GM12878 (cell line): ENCODE measurements around the gene CORO2B. TPM values are rescaled to one million over a fixed set of nuclear protein-coding genes. Genes with fewer than 3 reads are reported as not detected.

Experiments used
- ATAC-seq: fragments of 200-7000 bp; cut with Tn5 transposase; 3 replicates; pipeline ENCODE4 v1.9.1; 2020; ENCODE audit warnings: mild to moderate bottlenecking, moderate library complexity
- BruUV-seq: library from RNA; stranded (reverse); fragments of 400-500 nt; replicated peaks from 2 replicates; lab custom pipeline; 2021; lab: Mats Ljungman, UMichigan
- CTCF ChIA-PET: fragments of 300-600 bp; sonication (Branson Sonifier 250); formaldehyde crosslinking; extraction: SDS; loops from one replicate; lab custom pipeline; 2021; ENCODE audit warnings: inconsistent platforms; lab: Yijun Ruan, JAX
- POLR2A ChIA-PET: fragments of 350-600 bp; formaldehyde crosslinking; extraction: SDS; loops from one replicate; lab custom pipeline; 2021; ENCODE audit warnings: inconsistent platforms; lab: Charles Lee
- RAD21 ChIA-PET: fragments of 300-600 bp; sonication (Branson Sonifier 250); formaldehyde crosslinking; loops from one replicate; lab custom pipeline; 2023; ENCODE audit warnings: antibody characterized with exemption; ENCODE audit not compliant: unreplicated experiment; lab: Charles Lee
- SMC1A ChIA-PET: fragments of 300-600 bp; sonication (Branson Sonifier 250); formaldehyde crosslinking; loops from one replicate; lab custom pipeline; 2023; ENCODE audit not compliant: unreplicated experiment, uncharacterized antibody; lab: Charles Lee
- DNase-seq: peaks from one replicate; pipeline ENCODE4 v3.0.0-alpha.2; 2011; ENCODE audit warnings: low read depth, low spot score
- FAIRE-seq: peaks from 3 replicates; lab custom pipeline; 2011; peaks lifted over from hg19 to GRCh38; lab: Jason Lieb, UNC
- H2AFZ ChIP-seq: 2 replicates; pipeline ENCODE4 v1.6.0; 2011; ENCODE audit warnings: low read depth, low read length, control low read depth; ENCODE audit not compliant: control insufficient read depth
- H3K27ac ChIP-seq: 2 replicates; pipeline ENCODE4 v1.5.1; 2011; ENCODE audit warnings: control low read depth; ENCODE audit not compliant: control insufficient read depth, insufficient read depth
- H3K27me3 ChIP-seq, 2 experiments: replicated peaks in 1 of 2; 2 replicates each; pipeline versions ENCODE4 v1.6.0 to v1.6.1; 2011; ENCODE audit warnings: low read length in 1 of 2; ENCODE audit not compliant: control insufficient read depth in 2 of 2, insufficient read depth in 2 of 2
- H3K36me3 ChIP-seq, 2 experiments: 2 replicates each; pipeline ENCODE4 v1.5.1; 2011; ENCODE audit warnings: low read length in 1 of 2; ENCODE audit not compliant: control insufficient read depth in 2 of 2, insufficient read depth in 2 of 2
- H3K4me1 ChIP-seq: 2 replicates; pipeline ENCODE4 v1.6.1; 2011; ENCODE audit warnings: mild to moderate bottlenecking, low read length, moderate library complexity, mixed read lengths; ENCODE audit not compliant: control insufficient read depth, insufficient read depth
- H3K4me2 ChIP-seq: 2 replicates; pipeline ENCODE4 v1.6.0; 2011; ENCODE audit warnings: control low read depth; ENCODE audit not compliant: control insufficient read depth, insufficient read depth
- H3K4me3 ChIP-seq: fragments of 200-600 bp; sonication (generic); 2 replicates; pipeline ENCODE4 v1.5.1; 2016
- H3K79me2 ChIP-seq: 2 replicates; pipeline ENCODE4 v1.6.0; 2011; ENCODE audit warnings: low read length; ENCODE audit not compliant: control insufficient read depth, insufficient read depth
- H3K9ac ChIP-seq: 2 replicates; pipeline ENCODE4 v1.8.0; 2011; ENCODE audit warnings: low read length, control low read depth, mixed read lengths; ENCODE audit not compliant: control insufficient read depth, insufficient read depth
- H3K9me3 ChIP-seq: replicated peaks from 3 replicates; pipeline ENCODE4 v1.5.1; 2011; ENCODE audit warnings: mild to moderate bottlenecking, low read length; ENCODE audit not compliant: control insufficient read depth, insufficient read depth
- H4K20me1 ChIP-seq: 2 replicates; pipeline ENCODE4 v1.6.0; 2011; ENCODE audit not compliant: control insufficient read depth, insufficient read depth
- CBX5 ChIP-seq: sonication (generic); IDR thresholded peaks from 2 replicates; pipeline ENCODE4 v1.6.1; 2016; ENCODE audit warnings: low read depth, moderate library complexity, mild to moderate bottlenecking, inconsistent platforms
- CHD4 ChIP-seq: fragments of 200-600 bp; sonication (generic); IDR thresholded peaks from 2 replicates; pipeline ENCODE4 v1.6.1; 2016; ENCODE audit warnings: mild to moderate bottlenecking
- CREM ChIP-seq: IDR thresholded peaks from 2 replicates; pipeline ENCODE4 v1.6.1; 2014; ENCODE audit warnings: antibody characterized with exemption, low read depth
- ESRRA ChIP-seq: IDR thresholded peaks from 2 replicates; pipeline ENCODE4 v1.6.1; 2012; ENCODE audit warnings: mild to moderate bottlenecking, low read length, improper control_type of control experiment
- MXI1 ChIP-seq: fragments of 150-350 bp; IDR thresholded peaks from 2 replicates; pipeline ENCODE4 v1.6.1; 2011; ENCODE audit warnings: low read depth, mild to moderate bottlenecking, inconsistent platforms, low read length, improper control_type of control experiment
- NRF1 ChIP-seq: conservative IDR thresholded peaks from 2 replicates; pipeline ENCODE4 v1.6.1; 2011; ENCODE audit warnings: mild to moderate bottlenecking, low read depth, low read length, improper control_type of control experiment
- POLR2AphosphoS5 ChIP-seq: IDR thresholded peaks from 2 replicates; pipeline ENCODE4 v1.6.1; 2011; ENCODE audit warnings: mild to moderate bottlenecking, low read length, inconsistent platforms
- POU2F2 ChIP-seq: IDR thresholded peaks from 3 replicates; pipeline ENCODE4 v1.6.1; 2011; ENCODE audit warnings: low read depth, mild to moderate bottlenecking, low read length, borderline replicate concordance
- SIN3A ChIP-seq: IDR thresholded peaks from 2 replicates; pipeline ENCODE4 v1.6.1; 2012; ENCODE audit warnings: low read depth, low read length, improper control_type of control experiment
- SMARCA5 ChIP-seq: fragments of 450-650 bp; IDR thresholded peaks from 2 replicates; pipeline ENCODE4 v1.6.1; 2017; ENCODE audit warnings: mild to moderate bottlenecking
- SPI1 ChIP-seq: IDR thresholded peaks from 2 replicates; pipeline ENCODE4 v1.6.1; 2011; ENCODE audit warnings: low read depth, mild to moderate bottlenecking, low read length, moderate library complexity, borderline replicate concordance; ENCODE audit not compliant: insufficient read depth
- SRF ChIP-seq, 2 experiments: IDR thresholded peaks; 2 replicates each; pipeline ENCODE4 v1.6.1; 2011; ENCODE audit warnings: low read depth in 2 of 2, low read length in 2 of 2, mild to moderate bottlenecking in 1 of 2, moderate library complexity in 1 of 2
- SUPT20H ChIP-seq: IDR thresholded peaks from 2 replicates; pipeline ENCODE4 v1.6.1; 2011; ENCODE audit warnings: low read depth, mild to moderate bottlenecking, low read length, moderate library complexity, borderline replicate concordance; ENCODE audit not compliant: control insufficient read depth
- SUZ12 ChIP-seq: fragments of 200-600 bp; sonication (generic); IDR thresholded peaks from one replicate; pipeline ENCODE4 v1.6.1; 2018; ENCODE audit warnings: antibody characterized with exemption, mild to moderate bottlenecking; ENCODE audit not compliant: unreplicated experiment
- ZNF207 ChIP-seq: fragments of 450-650 bp; IDR thresholded peaks from 2 replicates; pipeline ENCODE4 v1.6.1; 2014; ENCODE audit warnings: antibody characterized with exemption, mild to moderate bottlenecking, borderline replicate concordance
- ZNF217 ChIP-seq: fragments of 450-650 bp; IDR thresholded peaks from 2 replicates; pipeline ENCODE4 v1.6.1; 2017; ENCODE audit warnings: antibody characterized with exemption, mild to moderate bottlenecking
- WGBS: methylation state at CpG from one replicate; pipeline ENCODE4 v1.1.6; 2016; ENCODE audit warnings: low lambda C conversion rate; ENCODE audit not compliant: insufficient replicate concordance, insufficient coverage; ENCODE audit errors: missing lambda C conversion rate; 5-methylcytosine and 5-hydroxymethylcytosine counted together
- in situ Hi-C: fragments of 300-500 bp; cut with MboI; formaldehyde crosslinking; loops from 9 replicates; pipeline ENCODE4 v1.14.3; 2018; ENCODE audit warnings: mixed read lengths
- intact Hi-C: fragments of 100-400 bp; cut with micrococcal nuclease; formaldehyde crosslinking; loops from one replicate; pipeline ENCODE4 v1.14.2; 2022; ENCODE audit not compliant: unreplicated experiment
- polyA plus RNA-seq, 11 experiments: library from polyadenylated mRNA; depleted of rRNA in 4 of 11; unstranded in 6 of 11; stranded (reverse) in 5 of 11; fragments of >200 nt; fragmentation: Nextera tagmentation in 4 of 11; fragmentation: Illumina TruSeq in 1 of 11; extraction: Ambion mirVana in 4 of 11; extraction: Trizol in 1 of 11; gene quantifications; 1 replicate in 1 of 11; 2 replicates in 10 of 11; pipeline versions ENCODE4 v1.2.1 to v1.2.3, GENCODE V29; 2011 to 2016; ENCODE audit warnings: inconsistent platforms in 2 of 11, missing spikeins in 2 of 11, low read depth in 1 of 11
- total RNA-seq, 4 experiments: library from RNA; depleted of rRNA in 3 of 4; stranded (reverse); fragments of >200 nt in 3 of 4; fragmentation: Illumina TruSeq in 1 of 4; extraction: Trizol in 1 of 4; gene quantifications; 2 replicates each; pipeline versions ENCODE4 v1.2.1 to v1.2.3, GENCODE V29; 2013 to 2021
- TF ChIP-seq, protein P1 (sequence below): fragments of 450-650 bp; IDR thresholded peaks from 2 replicates; pipeline ENCODE4 v1.6.1; 2016; ENCODE audit warnings: mild to moderate bottlenecking
- TF ChIP-seq, protein P2 (sequence below): fragments of 450-650 bp; IDR thresholded peaks from 2 replicates; pipeline ENCODE4 v1.6.1; 2017; ENCODE audit warnings: mild to moderate bottlenecking
- TF ChIP-seq, protein P3 (sequence below): fragments of 450-650 bp; IDR thresholded peaks from 2 replicates; pipeline ENCODE4 v1.6.1; 2017; ENCODE audit warnings: borderline replicate concordance

CORO2B gene
- total and polyA plus RNA-seq, 10 of the 15 experiments (the other 5 are each of a cell fraction or from before 2014, with no cell fraction given), result 0.05 to 0.73 (median 0.13) TPM; not detected in 4

DNA sequence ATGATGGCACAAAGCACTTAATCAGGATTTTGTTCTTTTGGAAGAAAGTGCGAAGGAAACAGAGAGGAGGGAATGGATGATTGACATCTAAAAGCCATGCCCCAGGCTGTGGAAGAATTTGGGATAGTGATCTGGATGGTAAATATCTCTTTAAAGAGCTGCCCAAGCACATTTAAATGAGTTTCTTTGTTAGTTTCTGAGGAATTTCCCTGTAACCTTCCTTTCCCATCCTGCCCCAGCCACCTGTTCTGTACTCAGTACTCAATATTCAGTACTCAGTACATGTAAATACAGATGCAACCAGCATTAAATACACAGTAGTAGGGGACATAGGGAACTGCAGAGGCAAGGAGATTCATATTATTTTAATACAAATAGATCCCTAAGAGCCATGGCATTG lies 7.8 kb upstream of the CORO2B start:
- H4K20me1 ChIP-seq, result no peaks in the 10 kb centered on the region
- intact Hi-C loops (no loop called here), in situ Hi-C loops (no loop called here)
- FAIRE-seq, result no peak
- peaks cover 7 to 9% of the 10 kb centered on the region in 2 experiments for H3K27me3 ChIP-seq
- no peak overlapping the region for H3K4me3 ChIP-seq
- H3K36me3 ChIP-seq, result no peaks in the 10 kb centered on the region
- H3K4me2 ChIP-seq, result no peak overlapping the region
- CTCF ChIA-PET, result interaction anchor here (0.8 to 3.2 kb wide), 2 partner anchors 11 to 21 kb away, joined by 3 to 14 read pairs; no protein-coding TSS in a partner anchor
- no peaks in the 10 kb centered on the region for H3K79me2 ChIP-seq
- DNase-seq, result no peak
- TF ChIP-seq SUPT20H, result no peak
- no peak for TF ChIP-seq POLR2AphosphoS5
- TF ChIP-seq ZNF207, result no peak
- no peak for TF ChIP-seq POU2F2
- TF ChIP-seq, protein P1, sequence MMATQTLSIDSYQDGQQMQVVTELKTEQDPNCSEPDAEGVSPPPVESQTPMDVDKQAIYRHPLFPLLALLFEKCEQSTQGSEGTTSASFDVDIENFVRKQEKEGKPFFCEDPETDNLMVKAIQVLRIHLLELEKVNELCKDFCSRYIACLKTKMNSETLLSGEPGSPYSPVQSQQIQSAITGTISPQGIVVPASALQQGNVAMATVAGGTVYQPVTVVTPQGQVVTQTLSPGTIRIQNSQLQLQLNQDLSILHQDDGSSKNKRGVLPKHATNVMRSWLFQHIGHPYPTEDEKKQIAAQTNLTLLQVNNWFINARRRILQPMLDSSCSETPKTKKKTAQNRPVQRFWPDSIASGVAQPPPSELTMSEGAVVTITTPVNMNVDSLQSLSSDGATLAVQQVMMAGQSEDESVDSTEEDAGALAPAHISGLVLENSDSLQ, result no peak
- no peak for TF ChIP-seq ZNF217
- TF ChIP-seq SRF (IDR thresholded peaks at IDR 0.05; ENCODE audit: low read depth in 2 of 2, low read length in 2 of 2), result no peak
- no peak for TF ChIP-seq CHD4
- TF ChIP-seq SIN3A, result no peak
- TF ChIP-seq, protein P2, sequence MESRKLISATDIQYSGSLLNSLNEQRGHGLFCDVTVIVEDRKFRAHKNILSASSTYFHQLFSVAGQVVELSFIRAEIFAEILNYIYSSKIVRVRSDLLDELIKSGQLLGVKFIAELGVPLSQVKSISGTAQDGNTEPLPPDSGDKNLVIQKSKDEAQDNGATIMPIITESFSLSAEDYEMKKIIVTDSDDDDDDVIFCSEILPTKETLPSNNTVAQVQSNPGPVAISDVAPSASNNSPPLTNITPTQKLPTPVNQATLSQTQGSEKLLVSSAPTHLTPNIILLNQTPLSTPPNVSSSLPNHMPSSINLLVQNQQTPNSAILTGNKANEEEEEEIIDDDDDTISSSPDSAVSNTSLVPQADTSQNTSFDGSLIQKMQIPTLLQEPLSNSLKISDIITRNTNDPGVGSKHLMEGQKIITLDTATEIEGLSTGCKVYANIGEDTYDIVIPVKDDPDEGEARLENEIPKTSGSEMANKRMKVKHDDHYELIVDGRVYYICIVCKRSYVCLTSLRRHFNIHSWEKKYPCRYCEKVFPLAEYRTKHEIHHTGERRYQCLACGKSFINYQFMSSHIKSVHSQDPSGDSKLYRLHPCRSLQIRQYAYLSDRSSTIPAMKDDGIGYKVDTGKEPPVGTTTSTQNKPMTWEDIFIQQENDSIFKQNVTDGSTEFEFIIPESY, result no peak
- TF ChIP-seq CBX5, result no peak
- no peak for TF ChIP-seq SMARCA5
- TF ChIP-seq CREM, result no peak
- TF ChIP-seq SUZ12, result no peak
- TF ChIP-seq NRF1, result no peak
- TF ChIP-seq ESRRA, result no peak
- no peak for TF ChIP-seq SPI1
- no peak for TF ChIP-seq MXI1
- TF ChIP-seq, protein P3, sequence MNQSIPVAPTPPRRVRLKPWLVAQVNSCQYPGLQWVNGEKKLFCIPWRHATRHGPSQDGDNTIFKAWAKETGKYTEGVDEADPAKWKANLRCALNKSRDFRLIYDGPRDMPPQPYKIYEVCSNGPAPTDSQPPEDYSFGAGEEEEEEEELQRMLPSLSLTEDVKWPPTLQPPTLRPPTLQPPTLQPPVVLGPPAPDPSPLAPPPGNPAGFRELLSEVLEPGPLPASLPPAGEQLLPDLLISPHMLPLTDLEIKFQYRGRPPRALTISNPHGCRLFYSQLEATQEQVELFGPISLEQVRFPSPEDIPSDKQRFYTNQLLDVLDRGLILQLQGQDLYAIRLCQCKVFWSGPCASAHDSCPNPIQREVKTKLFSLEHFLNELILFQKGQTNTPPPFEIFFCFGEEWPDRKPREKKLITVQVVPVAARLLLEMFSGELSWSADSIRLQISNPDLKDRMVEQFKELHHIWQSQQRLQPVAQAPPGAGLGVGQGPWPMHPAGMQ, result no peak
- TF ChIP-seq, all 136 proteins: peak for 0
- SMC1A ChIA-PET, result interaction anchor here (0.9 kb wide), 1 partner anchor 258 kb away, joined by 3 read pairs; no protein-coding TSS in a partner anchor
- Histone ChIP-seq H2AFZ (no peak overlapping the region), H3K27ac (no peak overlapping the region), H3K9me3 (no peaks in the 10 kb centered on the region), H3K4me1 (no peaks in the 10 kb centered on the region), H3K9ac (no peak overlapping the region)
- no TSS peak for BruUV-seq
- RAD21 ChIA-PET, result no interaction called here
- 88% methylated on average over 1 of the region's 1 CpG for WGBS
- POLR2A ChIA-PET, result no interaction called here
- no peak for ATAC-seq
